ENCODE data around the gene FAM83E. TPM values are rescaled to one million over a fixed set of nuclear protein-coding genes. Genes with fewer than 3 reads are reported as not detected.

FAM83E gene
- polyA plus RNA-seq, 1 experiment = not detected

DNA sequence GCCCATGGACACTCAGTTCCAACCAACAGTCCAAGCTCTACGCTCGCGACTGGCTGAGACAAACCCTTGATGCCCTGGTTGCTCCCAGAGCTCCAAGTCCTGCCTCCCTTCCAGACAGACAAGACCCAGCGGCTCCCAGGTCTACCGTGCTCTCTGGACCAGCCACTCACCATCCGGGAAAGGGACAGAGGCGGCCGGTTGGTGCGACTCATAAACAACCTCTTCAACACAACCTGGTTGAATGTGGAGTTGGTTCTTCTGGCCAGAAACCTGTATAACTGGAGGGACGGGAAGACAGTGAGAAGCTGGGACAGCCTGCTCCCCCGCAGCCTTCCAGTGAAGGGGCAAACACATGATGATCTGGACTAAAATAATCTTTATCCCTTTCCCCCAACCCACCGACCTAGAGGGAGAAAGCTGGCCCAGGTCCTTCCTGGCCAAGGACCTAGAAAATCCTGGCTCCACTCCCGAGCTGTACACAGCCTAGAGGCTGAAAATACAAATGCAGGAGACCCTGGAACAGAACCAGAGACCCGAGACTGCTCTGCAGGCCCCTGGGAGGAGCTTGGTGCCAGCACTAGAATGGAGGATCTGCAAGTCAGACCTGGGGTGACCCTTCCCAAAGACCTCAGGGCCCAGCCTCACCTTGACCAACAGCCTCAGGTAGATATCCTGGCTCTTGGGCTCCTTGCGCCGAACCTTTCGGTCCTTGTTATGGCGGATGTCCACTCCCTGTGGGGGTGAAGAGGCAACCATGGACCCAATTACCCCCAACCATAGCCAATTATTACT lies 2.5 kb upstream of the FAM83E start:
- Histone ChIP-seq H3K4me3 (ENCODE audit: low read depth, low read length) (peak overlapping the region; percentile 97), H3K27me3 (ENCODE audit: control insufficient read depth, insufficient read depth, low read length) (no peaks in the 10 kb centered on the region), H3K9me3 (ENCODE audit: control insufficient read depth, insufficient read depth, low read length) (no peaks in the 10 kb centered on the region; the same call in 1 of the 2 replicates), H3K27ac (ENCODE audit: low read depth, low read length) (peak overlapping the region; percentile 21)
- POLR2A ChIA-PET = interaction anchor here (0.8 kb wide), 2 partner anchors 9 to 12 kb away, joined by 3 read pairs; no protein-coding TSS in a partner anchor
- CTCF ChIA-PET = interaction anchor here (0.6 to 0.8 kb wide), 3 partner anchors 8 to 112 kb away, joined by 3 to 7 read pairs (median 3); no protein-coding TSS in a partner anchor
- TF ChIP-seq, protein P1, sequence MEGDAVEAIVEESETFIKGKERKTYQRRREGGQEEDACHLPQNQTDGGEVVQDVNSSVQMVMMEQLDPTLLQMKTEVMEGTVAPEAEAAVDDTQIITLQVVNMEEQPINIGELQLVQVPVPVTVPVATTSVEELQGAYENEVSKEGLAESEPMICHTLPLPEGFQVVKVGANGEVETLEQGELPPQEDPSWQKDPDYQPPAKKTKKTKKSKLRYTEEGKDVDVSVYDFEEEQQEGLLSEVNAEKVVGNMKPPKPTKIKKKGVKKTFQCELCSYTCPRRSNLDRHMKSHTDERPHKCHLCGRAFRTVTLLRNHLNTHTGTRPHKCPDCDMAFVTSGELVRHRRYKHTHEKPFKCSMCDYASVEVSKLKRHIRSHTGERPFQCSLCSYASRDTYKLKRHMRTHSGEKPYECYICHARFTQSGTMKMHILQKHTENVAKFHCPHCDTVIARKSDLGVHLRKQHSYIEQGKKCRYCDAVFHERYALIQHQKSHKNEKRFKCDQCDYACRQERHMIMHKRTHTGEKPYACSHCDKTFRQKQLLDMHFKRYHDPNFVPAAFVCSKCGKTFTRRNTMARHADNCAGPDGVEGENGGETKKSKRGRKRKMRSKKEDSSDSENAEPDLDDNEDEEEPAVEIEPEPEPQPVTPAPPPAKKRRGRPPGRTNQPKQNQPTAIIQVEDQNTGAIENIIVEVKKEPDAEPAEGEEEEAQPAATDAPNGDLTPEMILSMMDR (IDR thresholded peaks at IDR 0.05; ENCODE audit: low read depth, low read length) = no peak
- DNase-seq (ENCODE audit: low read depth, low spot score) = no peak

DNA sequence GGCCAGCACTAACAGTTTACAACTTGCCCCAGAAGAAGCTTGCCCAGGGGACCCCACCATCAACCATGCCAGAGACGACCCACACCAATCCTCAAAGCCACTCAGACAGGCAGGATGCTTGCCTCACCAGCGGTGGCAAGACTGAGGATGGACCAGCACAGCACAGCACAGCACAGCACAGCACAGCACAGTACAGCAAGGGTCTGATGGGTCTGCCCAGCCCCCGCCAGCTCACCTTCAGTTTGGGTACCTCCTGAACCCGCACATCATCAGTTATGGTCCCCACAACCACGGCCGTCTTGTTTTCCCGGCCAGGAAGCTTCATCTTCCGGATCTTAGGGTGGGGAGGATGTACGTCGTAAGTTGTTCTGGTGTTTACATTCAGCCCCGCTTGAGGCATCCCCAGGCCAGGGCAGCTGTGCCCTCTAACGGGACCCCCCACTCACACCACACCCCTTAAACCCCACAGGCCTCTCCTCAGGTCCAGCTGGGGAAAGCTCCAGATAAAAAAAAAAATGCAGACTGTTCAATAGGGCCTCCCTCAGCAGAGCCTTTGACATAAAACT lies 1.7 kb upstream of the FAM83E start:
- peak overlapping the region; percentile 97 for H3K4me3 ChIP-seq (ENCODE audit: low read depth, low read length)
- TF ChIP-seq, protein P1 (IDR thresholded peaks at IDR 0.05; ENCODE audit: low read depth, low read length) = no peak
- POLR2A ChIA-PET = interaction anchor here (0.6 kb wide), 1 partner anchor 280 kb away, joined by 3 read pairs; no protein-coding TSS in a partner anchor

DNA sequence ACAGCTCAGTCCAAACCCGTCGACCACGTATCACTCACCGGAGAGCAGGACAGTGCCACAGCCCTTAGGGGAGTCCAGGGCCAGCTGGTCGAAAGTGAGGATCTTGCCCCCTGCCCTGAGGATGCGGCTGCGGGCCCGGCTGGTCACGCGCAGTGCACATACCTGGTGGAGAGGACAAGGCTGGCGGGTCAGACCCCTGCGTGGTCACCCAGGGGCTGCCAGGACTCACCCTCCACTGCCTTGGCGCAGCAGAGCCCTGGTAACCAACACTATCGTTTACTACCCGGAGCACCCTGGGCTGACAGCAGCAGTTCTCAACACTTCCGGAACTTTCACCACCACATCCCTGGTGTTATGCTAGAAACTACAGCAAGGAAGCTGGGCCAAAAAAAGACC lies 1.2 kb upstream of the FAM83E start:
- no peak for DNase-seq (ENCODE audit: low read depth, low spot score)
- Histone ChIP-seq H3K4me3 (ENCODE audit: low read depth, low read length) (no peak overlapping the region), H3K27ac (ENCODE audit: low read depth, low read length) (no peak overlapping the region), H3K27me3 (ENCODE audit: control insufficient read depth, insufficient read depth, low read length) (no peaks in the 10 kb centered on the region), H3K9me3 (ENCODE audit: control insufficient read depth, insufficient read depth, low read length) (no peaks in the 10 kb centered on the region; the same call in 1 of the 2 replicates)
- CTCF ChIA-PET = no interaction called here
- POLR2A ChIA-PET = interaction anchor here (0.6 to 0.7 kb wide), 2 partner anchors 32 to 280 kb away, joined by 3 read pairs; no protein-coding TSS in a partner anchor
- TF ChIP-seq, protein P1 (IDR thresholded peaks at IDR 0.05; ENCODE audit: low read depth, low read length) = no peak

More for the DNA sequence above, 1.7 kb upstream of the FAM83E start:
- Histone ChIP-seq H3K27me3 (ENCODE audit: control insufficient read depth, insufficient read depth, low read length) (no peaks in the 10 kb centered on the region), H3K9me3 (ENCODE audit: control insufficient read depth, insufficient read depth, low read length) (no peaks in the 10 kb centered on the region; the same call in 1 of the 2 replicates), H3K27ac (ENCODE audit: low read depth, low read length) (no peak overlapping the region)
- CTCF ChIA-PET = no interaction called here
- no peak for DNase-seq (ENCODE audit: low read depth, low spot score)

DNA sequence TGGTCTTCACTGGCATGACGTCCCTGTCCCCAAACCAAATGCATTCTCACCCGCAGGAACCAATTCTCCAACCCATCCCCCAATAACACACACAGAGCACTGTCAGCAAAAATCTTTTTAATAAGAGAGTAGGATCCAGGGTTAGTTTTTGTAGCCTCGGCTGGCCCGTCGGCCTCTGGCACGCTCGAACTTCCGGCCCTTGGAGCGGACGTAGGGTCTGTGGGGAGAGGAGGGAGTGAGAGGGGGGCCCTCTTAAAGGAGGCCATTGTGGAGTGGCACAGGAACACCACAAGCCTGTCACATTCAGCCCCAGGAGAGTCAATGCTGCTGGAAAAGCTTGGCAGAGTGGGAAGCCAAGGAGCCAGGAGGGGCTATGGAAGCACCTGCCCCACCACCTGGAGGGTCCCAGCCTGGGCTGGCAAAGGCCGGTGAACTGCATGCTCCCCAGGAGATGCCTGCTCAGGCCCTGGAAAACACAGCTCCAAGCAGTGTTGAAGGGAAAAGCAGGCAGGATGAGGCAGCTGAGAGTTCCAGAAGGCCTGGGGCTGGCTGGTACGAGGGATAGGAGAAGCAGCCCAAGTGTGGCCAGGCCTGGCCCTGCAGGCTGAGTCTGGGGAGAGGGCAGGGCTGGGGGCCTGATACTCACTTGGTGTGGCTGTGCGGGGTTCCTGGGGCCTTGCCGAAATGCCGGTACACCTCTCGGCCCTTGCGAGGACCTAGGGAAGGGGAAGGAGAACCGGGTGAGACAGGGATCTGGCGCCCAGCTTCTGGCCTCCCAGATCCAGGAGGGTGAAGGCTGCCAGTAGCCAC lies 560 bp upstream of the FAM83E start:
- Histone ChIP-seq H3K27me3 (ENCODE audit: control insufficient read depth, insufficient read depth, low read length) (no peaks in the 10 kb centered on the region), H3K9me3 (ENCODE audit: control insufficient read depth, insufficient read depth, low read length) (no peaks in the 10 kb centered on the region; the same call in 1 of the 2 replicates), H3K27ac (ENCODE audit: low read depth, low read length) (no peak overlapping the region), H3K4me3 (ENCODE audit: low read depth, low read length) (no peak overlapping the region)
- TF ChIP-seq, protein P1 (IDR thresholded peaks at IDR 0.05; ENCODE audit: low read depth, low read length) = no peak
- CTCF ChIA-PET = interaction anchor here (0.7 kb wide), 1 partner anchor 75 kb away, joined by 3 read pairs; no protein-coding TSS in a partner anchor
- POLR2A ChIA-PET = interaction anchor here (0.7 kb wide), 1 partner anchor 31 kb away, joined by 3 read pairs; no protein-coding TSS in a partner anchor
- DNase-seq (ENCODE audit: low read depth, low spot score) = no peak

Measured in AG04450 (cell line).